Measurements from ENCODE around the gene HDAC6. TPM values are rescaled to one million over a fixed set of nuclear protein-coding genes. Genes with fewer than 3 reads are reported as not detected.
"Not testable (repeated sequence)": the region's sequence is repeated elsewhere in the genome, so short reads cannot be mapped to it uniquely, and the experiment has no call there.

HDAC6 gene
- total RNA-seq, 1 experiment from 2014 or later = 44.2 TPM

DNA sequence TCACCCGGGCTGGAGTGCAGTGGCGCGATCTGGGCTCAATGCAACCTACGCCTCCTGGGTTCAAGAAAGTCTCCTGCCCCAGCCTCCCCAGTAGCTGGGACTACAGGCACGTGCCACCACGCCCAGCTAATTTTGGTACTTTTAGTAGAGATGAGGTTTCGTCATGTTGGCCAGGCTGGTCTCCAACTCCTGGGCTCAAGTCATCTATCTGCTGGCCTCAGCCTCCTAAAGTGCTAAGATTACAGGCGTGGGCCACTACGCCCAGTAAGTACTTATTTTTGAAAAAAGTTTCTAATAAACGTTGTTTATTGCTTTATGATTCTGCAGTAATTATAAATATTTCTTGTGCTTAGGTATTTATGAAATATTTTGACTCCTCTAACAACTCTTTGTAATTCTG is 37.8 kb downstream of the HDAC6 start:
- intact Hi-C loops (cut with micrococcal nuclease; ENCODE audit: unreplicated experiment) = no loop called here
- Histone ChIP-seq H4K20me1 (ENCODE audit: insufficient read depth) (no peaks in the 10 kb centered on the region), H3K27me3 (ENCODE audit: insufficient read depth, low read depth) (no peaks in the 10 kb centered on the region), H3K9me2 (ENCODE audit: insufficient read depth) (no peaks in the 10 kb centered on the region), H3F3A (ENCODE audit: insufficient read depth, low read depth) (no peaks in the 10 kb centered on the region), H3K79me2 (ENCODE audit: low read depth) (no peaks in the 10 kb centered on the region), H3K9me3 (ENCODE audit: insufficient read depth, low read depth) (no peaks in the 10 kb centered on the region), H3K4me1 (replicated peaks; ENCODE audit: insufficient read depth) (no peaks in the 10 kb centered on the region), H3K27ac (no peak overlapping the region), H3K4me2 (no peak overlapping the region), H3K36me3 (ENCODE audit: low read depth) (no peaks in the 10 kb centered on the region), H2AFZ (no peak overlapping the region), H3K4me3 (no peak overlapping the region)
- BruUV-seq (replicated peaks) = no TSS peak
- TF ChIP-seq EZH2 (IDR thresholded peaks at IDR 0.05; ENCODE audit: low read depth) = no peak
- TF ChIP-seq, protein P1, sequence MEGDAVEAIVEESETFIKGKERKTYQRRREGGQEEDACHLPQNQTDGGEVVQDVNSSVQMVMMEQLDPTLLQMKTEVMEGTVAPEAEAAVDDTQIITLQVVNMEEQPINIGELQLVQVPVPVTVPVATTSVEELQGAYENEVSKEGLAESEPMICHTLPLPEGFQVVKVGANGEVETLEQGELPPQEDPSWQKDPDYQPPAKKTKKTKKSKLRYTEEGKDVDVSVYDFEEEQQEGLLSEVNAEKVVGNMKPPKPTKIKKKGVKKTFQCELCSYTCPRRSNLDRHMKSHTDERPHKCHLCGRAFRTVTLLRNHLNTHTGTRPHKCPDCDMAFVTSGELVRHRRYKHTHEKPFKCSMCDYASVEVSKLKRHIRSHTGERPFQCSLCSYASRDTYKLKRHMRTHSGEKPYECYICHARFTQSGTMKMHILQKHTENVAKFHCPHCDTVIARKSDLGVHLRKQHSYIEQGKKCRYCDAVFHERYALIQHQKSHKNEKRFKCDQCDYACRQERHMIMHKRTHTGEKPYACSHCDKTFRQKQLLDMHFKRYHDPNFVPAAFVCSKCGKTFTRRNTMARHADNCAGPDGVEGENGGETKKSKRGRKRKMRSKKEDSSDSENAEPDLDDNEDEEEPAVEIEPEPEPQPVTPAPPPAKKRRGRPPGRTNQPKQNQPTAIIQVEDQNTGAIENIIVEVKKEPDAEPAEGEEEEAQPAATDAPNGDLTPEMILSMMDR (conservative IDR thresholded peaks at IDR 0.05) = no peak
- POLR2A ChIA-PET (ENCODE audit: unreplicated experiment) = no interaction called here
- CTCF ChIA-PET = no interaction called here
- no peak for DNase-seq

DNA sequence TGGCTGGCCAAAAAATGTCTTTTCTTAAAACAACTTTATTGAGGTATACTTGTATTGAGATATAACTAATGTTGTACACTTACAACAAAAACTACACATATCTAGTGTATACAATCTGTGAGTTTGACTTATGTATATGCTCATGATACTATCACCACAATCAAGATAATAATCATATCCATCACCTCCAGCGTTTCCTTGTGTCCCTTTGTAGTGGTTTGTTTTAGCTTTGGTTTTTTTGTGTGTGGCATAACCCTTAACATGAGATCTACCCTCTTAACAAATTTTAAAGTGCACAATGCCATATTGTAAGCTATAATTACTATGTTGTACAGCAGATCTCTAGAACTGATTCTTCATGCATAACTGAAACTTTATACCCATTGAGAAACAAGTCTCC is 47.0 kb downstream of the HDAC6 start:
- Histone ChIP-seq H2AFZ (no peak overlapping the region), H3K36me3 (ENCODE audit: low read depth) (no peaks in the 10 kb centered on the region), H3K9me2 (ENCODE audit: insufficient read depth) (no peaks in the 10 kb centered on the region), H3K27ac (no peak overlapping the region), H3K4me1 (replicated peaks; ENCODE audit: insufficient read depth) (no peaks in the 10 kb centered on the region), H3K27me3 (ENCODE audit: insufficient read depth, low read depth) (no peaks in the 10 kb centered on the region), H3K4me3 (no peak overlapping the region), H3K9me3 (ENCODE audit: insufficient read depth, low read depth) (no peaks in the 10 kb centered on the region), H3K79me2 (ENCODE audit: low read depth) (no peaks in the 10 kb centered on the region), H4K20me1 (ENCODE audit: insufficient read depth) (no peaks in the 10 kb centered on the region), H3K4me2 (no peak overlapping the region), H3F3A (ENCODE audit: insufficient read depth, low read depth) (no peaks in the 10 kb centered on the region)
- intact Hi-C loops (cut with micrococcal nuclease; ENCODE audit: unreplicated experiment) = no loop called here
- POLR2A ChIA-PET (ENCODE audit: unreplicated experiment) = no interaction called here
- TF ChIP-seq, protein P1 (conservative IDR thresholded peaks at IDR 0.05) = no peak
- no TSS peak for BruUV-seq (replicated peaks)
- no peak for DNase-seq
- CTCF ChIA-PET = no interaction called here

DNA sequence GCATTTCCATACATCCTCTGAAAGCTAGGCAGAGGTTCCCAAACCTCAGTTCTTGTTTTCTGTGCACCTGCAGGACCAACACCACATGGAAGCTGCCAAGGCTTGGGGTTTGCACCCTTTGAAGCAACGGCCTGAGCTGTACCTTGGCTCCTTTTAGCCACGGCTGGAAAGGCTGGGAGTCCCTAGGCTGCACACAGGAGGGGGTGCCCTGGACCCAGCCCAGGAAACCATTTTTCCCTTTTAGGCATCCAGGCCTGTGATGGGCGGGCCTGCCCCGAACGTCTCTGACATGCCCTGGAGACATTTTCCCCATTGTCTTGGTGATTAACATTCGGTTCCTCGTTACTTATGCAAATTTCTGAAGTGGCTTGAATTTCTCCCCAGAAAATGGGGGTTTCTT is 51.0 kb downstream of the HDAC6 start:
- Histone ChIP-seq H3K27ac (no peak overlapping the region), H2AFZ (no peak overlapping the region), H3F3A (ENCODE audit: insufficient read depth, low read depth) (no peaks in the 10 kb centered on the region), H3K79me2 (ENCODE audit: low read depth) (no peaks in the 10 kb centered on the region), H4K20me1 (ENCODE audit: insufficient read depth) (no peaks in the 10 kb centered on the region), H3K4me3 (no peak overlapping the region), H3K9me2 (ENCODE audit: insufficient read depth) (no peaks in the 10 kb centered on the region), H3K36me3 (ENCODE audit: low read depth) (no peaks in the 10 kb centered on the region), H3K4me1 (replicated peaks; ENCODE audit: insufficient read depth) (no peaks in the 10 kb centered on the region), H3K27me3 (ENCODE audit: insufficient read depth, low read depth) (no peaks in the 10 kb centered on the region), H3K4me2 (no peak overlapping the region), H3K9me3 (ENCODE audit: insufficient read depth, low read depth) (no peaks in the 10 kb centered on the region)
- POLR2A ChIA-PET (ENCODE audit: unreplicated experiment) = no interaction called here
- no peak for TF ChIP-seq EZH2 (IDR thresholded peaks at IDR 0.05; ENCODE audit: low read depth)
- TF ChIP-seq, protein P1 (conservative IDR thresholded peaks at IDR 0.05) = no peak
- intact Hi-C loops (cut with micrococcal nuclease; ENCODE audit: unreplicated experiment) = no loop called here
- DNase-seq = no peak
- no TSS peak for BruUV-seq (replicated peaks)
- CTCF ChIA-PET = interaction anchor here (0.7 kb wide), 1 partner anchor 149 kb away, joined by 3 read pairs; no protein-coding TSS in a partner anchor

DNA sequence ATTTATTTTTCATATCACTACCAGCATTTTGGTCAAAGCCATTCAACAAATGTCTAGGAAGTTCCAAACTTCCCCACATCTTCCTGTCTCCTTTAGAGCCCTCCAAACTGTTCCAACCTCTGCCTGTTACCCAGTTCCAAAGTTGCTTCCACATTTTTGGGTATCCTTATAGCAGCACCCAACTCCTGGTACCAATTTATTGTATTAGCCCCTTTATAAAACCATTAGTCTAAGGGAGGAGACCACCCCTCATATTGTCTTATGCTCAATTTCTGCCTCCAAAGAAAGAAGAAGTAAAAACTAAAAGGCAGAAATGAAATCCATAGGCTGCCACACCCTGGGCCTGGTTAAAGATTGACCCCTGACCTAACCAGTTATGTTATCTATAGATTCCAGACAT is 51.6 kb downstream of the HDAC6 start:
- H3K27me3 ChIP-seq (ENCODE audit: insufficient read depth, low read depth); H3K79me2 ChIP-seq (ENCODE audit: low read depth); H2AFZ ChIP-seq; H3K4me1 ChIP-seq (replicated peaks; ENCODE audit: insufficient read depth); intact Hi-C loops (cut with micrococcal nuclease; ENCODE audit: unreplicated experiment); H3F3A ChIP-seq (ENCODE audit: insufficient read depth, low read depth); CTCF ChIA-PET; H3K27ac ChIP-seq; H3K4me2 ChIP-seq; H3K4me3 ChIP-seq; BruUV-seq (replicated peaks); POLR2A ChIA-PET (ENCODE audit: unreplicated experiment); H4K20me1 ChIP-seq (ENCODE audit: insufficient read depth); DNase-seq; H3K9me2 ChIP-seq (ENCODE audit: insufficient read depth); H3K9me3 ChIP-seq (ENCODE audit: insufficient read depth, low read depth); H3K36me3 ChIP-seq (ENCODE audit: low read depth): not testable (repeated sequence)

GRCh38 chrX:48854121-48854804 is 52.4 kb downstream of the HDAC6 start:
- H3K4me3 ChIP-seq; H3K79me2 ChIP-seq (ENCODE audit: low read depth); H3K9me3 ChIP-seq (ENCODE audit: insufficient read depth, low read depth); H3K27ac ChIP-seq; H3K4me1 ChIP-seq (replicated peaks; ENCODE audit: insufficient read depth); H3K4me2 ChIP-seq; BruUV-seq (replicated peaks); H3K27me3 ChIP-seq (ENCODE audit: insufficient read depth, low read depth); H3K36me3 ChIP-seq (ENCODE audit: low read depth); intact Hi-C loops (cut with micrococcal nuclease; ENCODE audit: unreplicated experiment); H2AFZ ChIP-seq; H4K20me1 ChIP-seq (ENCODE audit: insufficient read depth); H3F3A ChIP-seq (ENCODE audit: insufficient read depth, low read depth); POLR2A ChIA-PET (ENCODE audit: unreplicated experiment); DNase-seq; CTCF ChIA-PET; H3K9me2 ChIP-seq (ENCODE audit: insufficient read depth): not testable (repeated sequence)
